GM23338 (cell line): ENCODE data around the gene FAM222A. TPM values are rescaled to one million over a fixed set of nuclear protein-coding genes. Genes with fewer than 3 reads are reported as not detected.

Experiments used
- ATAC-seq: fragments of 200-7000 bp; cut with Tn5 transposase; 3 replicates; pipeline ENCODE4 v1.9.1; 2020
- DNase-seq: peaks from one replicate; pipeline ENCODE4 v3.0.0-alpha.2; 2015; ENCODE audit warnings: low spot score
- H2AFZ ChIP-seq: fragments of 200-600 bp; sonication (generic); 2 replicates; pipeline ENCODE4 v1.8.0; 2016; ENCODE audit warnings: antibody characterized with exemption, mild to moderate bottlenecking, moderate library complexity
- H3F3A ChIP-seq: fragments of 200-600 bp; sonication (generic); replicated peaks from 2 replicates; pipeline ENCODE4 v1.8.0; 2017; ENCODE audit warnings: antibody characterized with exemption, mixed run types, low read depth
- H3K27ac ChIP-seq: fragments of 200-600 bp; sonication (generic); 2 replicates; pipeline ENCODE4 v1.6.1; 2016; ENCODE audit warnings: low read depth
- H3K27me3 ChIP-seq: fragments of 200-600 bp; sonication (generic); 2 replicates; pipeline ENCODE4 v1.8.0; 2016; ENCODE audit warnings: mild to moderate bottlenecking, mixed run types, moderate library complexity; ENCODE audit not compliant: insufficient read depth
- H3K36me3 ChIP-seq: fragments of 200-600 bp; sonication (generic); 2 replicates; pipeline ENCODE4 v1.8.0; 2016; ENCODE audit warnings: mild to moderate bottlenecking; ENCODE audit not compliant: insufficient read depth
- H3K4me1 ChIP-seq: fragments of 200-600 bp; sonication (generic); 2 replicates; pipeline ENCODE4 v1.8.0; 2016; ENCODE audit warnings: mild to moderate bottlenecking, moderate library complexity; ENCODE audit not compliant: insufficient read depth
- H3K4me2 ChIP-seq: fragments of 200-600 bp; sonication (generic); 2 replicates; pipeline ENCODE4 v1.7.1; 2017; ENCODE audit warnings: mixed run types
- H3K4me3 ChIP-seq: fragments of 200-600 bp; sonication (generic); 2 replicates; pipeline ENCODE4 v1.6.1; 2016; ENCODE audit warnings: mixed run types
- H3K79me2 ChIP-seq: fragments of 200-600 bp; sonication (generic); replicated peaks from 2 replicates; pipeline ENCODE4 v1.8.0; 2017; ENCODE audit warnings: mild to moderate bottlenecking; ENCODE audit not compliant: insufficient read depth
- H3K9me2 ChIP-seq: fragments of 200-600 bp; sonication (generic); 2 replicates; pipeline ENCODE4 v1.8.0; 2017; ENCODE audit not compliant: insufficient read depth
- H4K20me1 ChIP-seq: fragments of 200-600 bp; sonication (generic); replicated peaks from 2 replicates; pipeline ENCODE4 v1.8.0; 2017; ENCODE audit warnings: mild to moderate bottlenecking; ENCODE audit not compliant: insufficient read depth
- H3K27ac Mint-ChIP-seq: 2 replicates; pipeline ENCODE4 v1.8.0; 2020; ENCODE audit warnings: inconsistent platforms, mild to moderate bottlenecking, moderate library complexity, mixed read lengths
- H3K27me3 Mint-ChIP-seq: 3 replicates; pipeline ENCODE4 v1.8.0; 2022; ENCODE audit warnings: low read depth, mild to moderate bottlenecking, moderate library complexity, mixed read lengths, inconsistent platforms; ENCODE audit not compliant: insufficient read depth, poor library complexity
- H3K36me3 Mint-ChIP-seq: 3 replicates; pipeline ENCODE4 v1.8.0; 2021; ENCODE audit warnings: low read depth, mild to moderate bottlenecking, inconsistent platforms, moderate library complexity, mixed read lengths
- H3K4me1 Mint-ChIP-seq: 3 replicates; pipeline ENCODE4 v1.8.0; 2020; ENCODE audit warnings: mild to moderate bottlenecking, inconsistent platforms, mixed read lengths
- H3K4me3 Mint-ChIP-seq: 3 replicates; pipeline ENCODE4 v1.8.0; 2021; ENCODE audit warnings: moderate library complexity, mild to moderate bottlenecking, inconsistent platforms, mixed read lengths
- H3K9me3 Mint-ChIP-seq: 3 replicates; pipeline ENCODE4 v1.8.0; 2020; ENCODE audit warnings: moderate library complexity, mild to moderate bottlenecking, inconsistent platforms, mixed read lengths
- CREB1 ChIP-seq: fragments of 250-450 bp; sonication (Bioruptor Pico); IDR thresholded peaks from 2 replicates; pipeline ENCODE4 v1.5.0; 2020; ENCODE audit warnings: low read depth, mild to moderate bottlenecking, moderate library complexity
- CTCF ChIP-seq, 2 experiments: fragments of 200-600 bp in 1 of 2; sonication (generic) in 1 of 2; conservative IDR thresholded peaks; 2 replicates each; pipeline versions ENCODE4 v1.5.1 to v1.6.1; 2016 to 2017; ENCODE audit warnings: antibody characterized with exemption in 2 of 2, low read depth in 2 of 2, mild to moderate bottlenecking in 2 of 2, moderate library complexity in 1 of 2
- ETS1 ChIP-seq: IDR thresholded peaks from 2 replicates; pipeline ENCODE4 v1.6.1; 2016; ENCODE audit warnings: antibody characterized with exemption
- EZH2 ChIP-seq: fragments of 200-600 bp; sonication (generic); IDR thresholded peaks from one replicate; pipeline ENCODE4 v1.8.0; 2017; ENCODE audit warnings: antibody characterized with exemption, mild to moderate bottlenecking, low read depth; ENCODE audit not compliant: unreplicated experiment
- EZH2phosphoT487 ChIP-seq: fragments of 200-600 bp; sonication (generic); IDR thresholded peaks from one replicate; pipeline ENCODE4 v1.8.1; 2018; ENCODE audit warnings: antibody characterized with exemption; ENCODE audit not compliant: unreplicated experiment
- JUNB ChIP-seq: IDR thresholded peaks from one replicate; pipeline ENCODE4 v1.6.1; 2016; ENCODE audit warnings: antibody characterized with exemption; ENCODE audit not compliant: unreplicated experiment
- NANOG ChIP-seq: IDR thresholded peaks from 2 replicates; pipeline ENCODE4 v1.6.1; 2016; ENCODE audit warnings: antibody characterized with exemption, borderline replicate concordance
- POLR2AphosphoS5 ChIP-seq: IDR thresholded peaks from 2 replicates; pipeline ENCODE4 v1.6.1; 2016; ENCODE audit warnings: antibody characterized with exemption, low read depth
- REST ChIP-seq: IDR thresholded peaks from one replicate; pipeline ENCODE4 v1.6.1; 2018; ENCODE audit warnings: antibody characterized with exemption; ENCODE audit not compliant: unreplicated experiment
- STAT1 ChIP-seq: IDR thresholded peaks from one replicate; pipeline ENCODE4 v1.6.1; 2016; ENCODE audit warnings: antibody characterized with exemption; ENCODE audit not compliant: unreplicated experiment
- ZNF114 ChIP-seq: fragments of 250-450 bp; sonication (Bioruptor Pico); IDR thresholded peaks from 2 replicates; pipeline ENCODE4 v1.5.0; 2020; ENCODE audit warnings: mild to moderate bottlenecking, moderate library complexity
- ZNF331 ChIP-seq: fragments of 250-450 bp; sonication (Bioruptor Pico); IDR thresholded peaks from 2 replicates; pipeline ENCODE4 v1.5.0; 2020; ENCODE audit warnings: low read depth, mild to moderate bottlenecking, moderate library complexity
- ZNF462 ChIP-seq: fragments of 250-450 bp; sonication (Bioruptor Pico); IDR thresholded peaks from 2 replicates; pipeline ENCODE4 v1.5.0; 2020; ENCODE audit warnings: mild to moderate bottlenecking, moderate library complexity
- polyA plus RNA-seq: library from polyadenylated mRNA; unstranded; fragments of >200 nt; fragmentation: Nextera tagmentation; extraction: Ambion mirVana; gene quantifications from 2 replicates; pipeline ENCODE4 v1.2.1, GENCODE V29; 2016
- total RNA-seq: library from RNA; depleted of rRNA; stranded (reverse); fragments of >200 nt; shearing (Covaris generic); gene quantifications from 2 replicates; pipeline ENCODE4 v1.2.3, GENCODE V29; 2014

The FAM222A gene
- total and polyA plus RNA-seq, 2 experiments from 2014 or later, result 0.78 to 2.1 TPM

- no peaks in the 10 kb centered on the region for H3K27me3 ChIP-seq
- no peak overlapping the region for H2AFZ ChIP-seq
- no peak overlapping the region for H3K27ac ChIP-seq
- no peaks in the 10 kb centered on the region; the same call in 1 of the 2 replicates for H4K20me1 ChIP-seq
- Mint-ChIP-seq H3K4me3 (no peak overlapping the region), H3K4me1 (peaks cover 32% of the 10 kb centered on the region), H3K9me3 (no peaks in the 10 kb centered on the region; the same call in 2 of the 3 replicates), H3K36me3 (no peaks in the 10 kb centered on the region), H3K27me3 (peaks cover 23% of the 10 kb centered on the region), H3K27ac (no peak overlapping the region)
- ATAC-seq (no peak), DNase-seq (no peak)
- no peak for TF ChIP-seq NANOG
- no peak for TF ChIP-seq ZNF462 (CRISPR knock-in tag)
- TF ChIP-seq CREB1 (CRISPR knock-in tag), result no peak
- TF ChIP-seq REST, result no peak
- TF ChIP-seq JUNB, result no peak
- TF ChIP-seq EZH2phosphoT487, result no peak
- TF ChIP-seq ETS1, result no peak
- no peak for TF ChIP-seq EZH2
- TF ChIP-seq ZNF331 (CRISPR knock-in tag), result no peak
- no peak for TF ChIP-seq ZNF114 (CRISPR knock-in tag)
- no peak for TF ChIP-seq STAT1
- TF ChIP-seq CTCF (conservative IDR thresholded peaks at IDR 0.05; ENCODE audit: low read depth in 2 of 2), result no peak
- no peak for TF ChIP-seq POLR2AphosphoS5
- H3K79me2 ChIP-seq, result no peaks in the 10 kb centered on the region
- H3K36me3 ChIP-seq, result no peaks in the 10 kb centered on the region
- H3F3A ChIP-seq, result no peaks in the 10 kb centered on the region
- no peak overlapping the region for H3K4me2 ChIP-seq
- H3K4me3 ChIP-seq, result no peak overlapping the region
- no peaks in the 10 kb centered on the region for H3K9me2 ChIP-seq
- peaks cover 13% of the 10 kb centered on the region for H3K4me1 ChIP-seq
Observed at GRCh38 chr12:109740694-109741245, 27.1 kb downstream of the FAM222A start.
